Panc1 (cell line): ENCODE results near the gene NEGR1.

Experiments used
- CTCF ChIP-seq: fragments of 450-650 bp; IDR thresholded peaks from 2 replicates; pipeline ENCODE4 v1.5.1; 2017; ENCODE audit warnings: mild to moderate bottlenecking
- POLR2AphosphoS5 ChIP-seq: IDR thresholded peaks from 2 replicates; pipeline ENCODE4 v1.6.1; 2012; ENCODE audit warnings: mild to moderate bottlenecking, low read depth, low read length, moderate library complexity

- TF ChIP-seq CTCF = no peak
- TF ChIP-seq POLR2AphosphoS5 = no peak
These were observed 160.0 kb downstream of the NEGR1 start for GRCh38 chr1:72122099-72122880.
